Measurements from ENCODE around the gene PROCA1.

DNA sequence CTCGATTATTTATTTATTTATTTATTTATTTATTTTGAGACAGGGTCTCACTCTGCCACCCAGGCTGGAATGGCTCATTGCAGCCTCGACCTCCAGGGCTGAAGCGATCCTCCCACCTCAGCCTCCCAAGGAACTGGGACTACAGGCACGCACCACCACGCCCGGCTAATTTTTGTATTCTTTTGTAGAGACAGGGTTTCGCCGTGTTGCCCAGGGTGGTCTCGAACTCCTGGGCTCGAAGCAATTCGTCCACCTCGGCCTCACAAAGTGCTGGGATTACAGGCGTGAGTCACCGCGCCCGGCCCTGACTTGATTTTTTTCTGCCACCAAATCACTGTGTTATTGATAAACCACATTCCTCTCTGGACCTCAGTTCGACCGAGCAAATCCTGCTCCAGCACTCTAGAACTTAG lies 7.3 kb upstream of the PROCA1 start:
- TF ChIP-seq, protein P1, sequence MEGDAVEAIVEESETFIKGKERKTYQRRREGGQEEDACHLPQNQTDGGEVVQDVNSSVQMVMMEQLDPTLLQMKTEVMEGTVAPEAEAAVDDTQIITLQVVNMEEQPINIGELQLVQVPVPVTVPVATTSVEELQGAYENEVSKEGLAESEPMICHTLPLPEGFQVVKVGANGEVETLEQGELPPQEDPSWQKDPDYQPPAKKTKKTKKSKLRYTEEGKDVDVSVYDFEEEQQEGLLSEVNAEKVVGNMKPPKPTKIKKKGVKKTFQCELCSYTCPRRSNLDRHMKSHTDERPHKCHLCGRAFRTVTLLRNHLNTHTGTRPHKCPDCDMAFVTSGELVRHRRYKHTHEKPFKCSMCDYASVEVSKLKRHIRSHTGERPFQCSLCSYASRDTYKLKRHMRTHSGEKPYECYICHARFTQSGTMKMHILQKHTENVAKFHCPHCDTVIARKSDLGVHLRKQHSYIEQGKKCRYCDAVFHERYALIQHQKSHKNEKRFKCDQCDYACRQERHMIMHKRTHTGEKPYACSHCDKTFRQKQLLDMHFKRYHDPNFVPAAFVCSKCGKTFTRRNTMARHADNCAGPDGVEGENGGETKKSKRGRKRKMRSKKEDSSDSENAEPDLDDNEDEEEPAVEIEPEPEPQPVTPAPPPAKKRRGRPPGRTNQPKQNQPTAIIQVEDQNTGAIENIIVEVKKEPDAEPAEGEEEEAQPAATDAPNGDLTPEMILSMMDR (conservative IDR thresholded peaks at IDR 0.05) = no peak
- no peak for TF ChIP-seq EZH2 (IDR thresholded peaks at IDR 0.05; ENCODE audit: low read depth)
